Measurements from ENCODE around the gene WDR70.
"Not testable (repeated sequence)": the region's sequence is repeated elsewhere in the genome, so short reads cannot be mapped to it uniquely, and the experiment has no call there.

The WDR70 gene

DNA sequence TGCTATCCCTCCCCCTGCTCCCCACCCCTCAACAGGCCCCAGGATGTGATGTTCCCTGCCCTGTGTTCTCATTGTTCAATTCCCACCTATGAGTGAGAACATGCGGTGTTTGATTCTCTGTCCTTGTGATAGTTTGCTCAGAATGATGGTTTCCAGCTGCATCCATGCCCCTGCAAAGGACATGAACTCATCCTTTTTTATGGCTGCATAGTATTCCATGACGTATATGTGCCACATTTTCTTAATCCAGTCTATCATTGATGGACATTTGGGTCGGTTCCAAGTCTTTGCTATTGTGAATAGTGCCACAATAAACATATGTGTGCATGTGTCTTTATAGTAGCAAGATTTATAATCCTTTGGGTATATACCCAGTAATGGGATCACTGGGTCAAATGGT lies 214.2 kb downstream of the WDR70 start:
- H3K27ac ChIP-seq (ENCODE audit: low read depth in 2 of 2, low read length in 2 of 2); H3K36me3 ChIP-seq (ENCODE audit: control insufficient read depth in 2 of 2, insufficient read depth in 2 of 2, low read length in 2 of 2); H3K9ac ChIP-seq (ENCODE audit: low read depth in 1 of 2, low read length in 2 of 2); H3K4me1 ChIP-seq (ENCODE audit: control insufficient read depth in 2 of 2, insufficient read depth in 2 of 2, low read length in 2 of 2); H3K9me3 ChIP-seq (ENCODE audit: control insufficient read depth in 2 of 2, low read length in 2 of 2); H3K4me3 ChIP-seq (ENCODE audit: low read length in 2 of 2); H3K27me3 ChIP-seq (ENCODE audit: control insufficient read depth in 2 of 2, insufficient read depth in 2 of 2, low read length in 2 of 2): not testable (repeated sequence)

DNA sequence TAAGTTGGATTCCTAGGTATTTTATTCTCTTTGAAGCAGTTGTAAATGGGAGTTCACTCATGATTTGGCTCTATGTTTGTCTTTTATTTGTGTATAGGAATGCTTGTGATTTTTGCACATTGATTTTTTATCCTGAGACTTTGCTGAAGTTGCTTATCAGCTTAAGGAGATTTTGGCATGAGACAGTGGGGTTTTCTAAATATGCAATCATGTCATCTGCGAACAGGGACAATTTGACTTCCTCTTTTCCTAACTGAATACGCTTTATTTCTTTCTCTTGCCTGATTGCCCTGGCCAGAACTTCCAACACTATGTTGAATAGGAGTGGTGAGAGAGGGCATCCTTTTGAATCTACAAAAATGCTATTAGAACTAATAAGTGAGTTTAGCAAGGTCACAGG lies 215.7 kb downstream of the WDR70 start:
- not testable (repeated sequence) for H3K4me3 ChIP-seq (ENCODE audit: low read length in 2 of 2); H3K27ac ChIP-seq (ENCODE audit: low read depth in 2 of 2, low read length in 2 of 2); H3K27me3 ChIP-seq (ENCODE audit: control insufficient read depth in 2 of 2, insufficient read depth in 2 of 2, low read length in 2 of 2); H3K36me3 ChIP-seq (ENCODE audit: control insufficient read depth in 2 of 2, insufficient read depth in 2 of 2, low read length in 2 of 2); H3K4me1 ChIP-seq (ENCODE audit: control insufficient read depth in 2 of 2, insufficient read depth in 2 of 2, low read length in 2 of 2); H3K9ac ChIP-seq (ENCODE audit: low read depth in 1 of 2, low read length in 2 of 2); H3K9me3 ChIP-seq (ENCODE audit: control insufficient read depth in 2 of 2, low read length in 2 of 2)

DNA sequence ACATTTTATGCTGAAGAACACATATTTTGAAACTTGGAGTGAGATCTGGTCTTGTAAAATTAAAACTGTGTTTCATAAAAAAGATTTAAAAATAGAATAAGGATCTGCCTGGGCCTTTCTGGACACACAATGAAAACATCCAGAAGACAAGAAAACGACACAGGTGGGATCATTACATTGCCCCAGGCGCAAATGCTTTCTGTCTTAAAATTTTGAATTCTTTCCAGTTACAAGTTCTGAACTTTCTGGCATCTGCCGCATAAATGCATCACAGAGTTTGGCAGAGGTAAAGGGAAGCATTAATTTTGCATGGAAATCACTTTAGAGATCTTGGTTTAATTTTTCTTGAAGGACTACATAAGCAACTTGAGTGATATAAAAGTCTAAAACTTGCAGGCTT lies 219.6 kb downstream of the WDR70 start:
- Histone ChIP-seq H3K4me3 (ENCODE audit: low read length in 2 of 2) (no peak overlapping the region), H3K27ac (ENCODE audit: low read depth in 2 of 2, low read length in 2 of 2) (no peak overlapping the region), H3K27me3 (ENCODE audit: control insufficient read depth in 2 of 2, insufficient read depth in 2 of 2, low read length in 2 of 2) (no peaks in the 10 kb centered on the region), H3K9me3 (ENCODE audit: control insufficient read depth in 2 of 2, low read length in 2 of 2) (no peaks in the 10 kb centered on the region), H3K4me1 (ENCODE audit: control insufficient read depth in 2 of 2, insufficient read depth in 2 of 2, low read length in 2 of 2) (no peaks in the 10 kb centered on the region), H3K36me3 (ENCODE audit: control insufficient read depth in 2 of 2, insufficient read depth in 2 of 2, low read length in 2 of 2) (no peaks in the 10 kb centered on the region), H3K9ac (ENCODE audit: low read depth in 1 of 2, low read length in 2 of 2) (no peak overlapping the region)

DNA sequence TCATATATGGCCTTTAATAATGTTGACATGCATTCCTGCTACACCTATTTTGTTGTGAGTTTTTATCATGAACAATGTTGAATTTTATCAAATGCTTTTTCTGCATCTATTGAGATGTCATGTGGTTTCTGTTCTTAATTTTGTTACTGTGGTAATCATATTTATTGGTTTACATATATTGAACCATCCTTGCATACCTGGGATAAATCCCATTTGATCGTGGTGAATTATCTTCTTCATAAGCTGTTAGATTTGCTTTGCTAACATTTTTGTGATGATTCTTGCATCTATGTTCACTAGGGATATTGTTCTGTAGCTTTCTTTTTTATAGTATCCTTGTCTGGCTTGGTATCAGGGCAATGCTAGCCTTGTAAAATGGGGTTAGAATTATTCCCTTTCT lies 222.0 kb downstream of the WDR70 start:
- H3K9me3 ChIP-seq (ENCODE audit: control insufficient read depth in 2 of 2, low read length in 2 of 2) = no peaks in the 10 kb centered on the region
- no peak overlapping the region for H3K4me3 ChIP-seq (ENCODE audit: low read length in 2 of 2)
- H3K9ac ChIP-seq (ENCODE audit: low read depth in 1 of 2, low read length in 2 of 2) = no peak overlapping the region
- H3K27me3 ChIP-seq (ENCODE audit: control insufficient read depth in 2 of 2, insufficient read depth in 2 of 2, low read length in 2 of 2) = no peaks in the 10 kb centered on the region
- no peaks in the 10 kb centered on the region for H3K36me3 ChIP-seq (ENCODE audit: control insufficient read depth in 2 of 2, insufficient read depth in 2 of 2, low read length in 2 of 2)
- H3K27ac ChIP-seq (ENCODE audit: low read depth in 2 of 2, low read length in 2 of 2) = no peak overlapping the region
- no peaks in the 10 kb centered on the region for H3K4me1 ChIP-seq (ENCODE audit: control insufficient read depth in 2 of 2, insufficient read depth in 2 of 2, low read length in 2 of 2)

DNA sequence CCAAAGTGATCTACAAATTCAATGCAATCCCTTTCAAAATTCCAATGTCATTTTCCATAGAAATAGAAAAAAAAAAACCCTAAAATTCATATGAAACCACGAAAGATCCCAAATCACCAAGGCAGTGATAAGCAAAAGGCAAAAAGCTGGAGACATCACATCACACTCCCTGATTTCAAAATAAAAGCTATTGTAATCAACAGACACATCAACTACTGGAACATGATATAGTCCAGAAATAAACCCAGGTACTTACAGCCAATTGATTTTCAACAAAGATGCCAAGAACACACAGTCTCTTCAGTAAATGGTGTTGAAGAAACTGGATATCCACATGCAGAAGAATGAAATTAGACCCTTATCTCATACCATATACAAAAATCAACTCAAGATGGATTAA lies 224.0 kb downstream of the WDR70 start:
- no peaks in the 10 kb centered on the region for H3K27me3 ChIP-seq (ENCODE audit: control insufficient read depth in 2 of 2, insufficient read depth in 2 of 2, low read length in 2 of 2)
- no peaks in the 10 kb centered on the region for H3K4me1 ChIP-seq (ENCODE audit: control insufficient read depth in 2 of 2, insufficient read depth in 2 of 2, low read length in 2 of 2)
- H3K9ac ChIP-seq (ENCODE audit: low read depth in 1 of 2, low read length in 2 of 2) = no peak overlapping the region
- H3K27ac ChIP-seq (ENCODE audit: low read depth in 2 of 2, low read length in 2 of 2) = no peak overlapping the region
- no peaks in the 10 kb centered on the region for H3K9me3 ChIP-seq (ENCODE audit: control insufficient read depth in 2 of 2, low read length in 2 of 2)
- H3K4me3 ChIP-seq (ENCODE audit: low read length in 2 of 2) = no peak overlapping the region
- H3K36me3 ChIP-seq (ENCODE audit: control insufficient read depth in 2 of 2, insufficient read depth in 2 of 2, low read length in 2 of 2) = no peaks in the 10 kb centered on the region

DNA sequence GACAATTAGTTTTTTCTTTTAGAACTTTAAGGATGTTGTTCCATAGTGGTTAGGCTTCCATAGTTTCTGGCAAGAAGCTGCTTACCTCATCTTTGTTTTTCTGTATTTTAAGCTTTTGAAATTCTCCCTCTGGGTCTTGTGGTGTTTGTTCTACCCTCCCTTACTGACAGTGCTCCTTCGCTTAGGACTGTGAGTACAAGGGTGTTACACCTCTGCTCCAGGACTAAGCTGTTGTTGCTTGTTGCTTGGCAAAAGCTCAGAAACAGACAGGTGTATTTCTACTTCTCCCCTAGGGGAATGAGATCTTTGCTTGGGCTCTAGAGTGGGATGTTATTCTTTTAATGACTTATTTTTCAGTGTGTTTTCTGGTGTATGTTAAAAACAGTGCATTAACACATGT lies 225.2 kb downstream of the WDR70 start:
- H3K9me3 ChIP-seq (ENCODE audit: control insufficient read depth in 2 of 2, low read length in 2 of 2) = no peaks in the 10 kb centered on the region
- H3K4me1 ChIP-seq (ENCODE audit: control insufficient read depth in 2 of 2, insufficient read depth in 2 of 2, low read length in 2 of 2) = no peaks in the 10 kb centered on the region
- H3K36me3 ChIP-seq (ENCODE audit: control insufficient read depth in 2 of 2, insufficient read depth in 2 of 2, low read length in 2 of 2) = no peaks in the 10 kb centered on the region
- no peaks in the 10 kb centered on the region for H3K27me3 ChIP-seq (ENCODE audit: control insufficient read depth in 2 of 2, insufficient read depth in 2 of 2, low read length in 2 of 2)
- no peak overlapping the region for H3K4me3 ChIP-seq (ENCODE audit: low read length in 2 of 2)
- no peak overlapping the region for H3K27ac ChIP-seq (ENCODE audit: low read depth in 2 of 2, low read length in 2 of 2)
- H3K9ac ChIP-seq (ENCODE audit: low read depth in 1 of 2, low read length in 2 of 2) = no peak overlapping the region

DNA sequence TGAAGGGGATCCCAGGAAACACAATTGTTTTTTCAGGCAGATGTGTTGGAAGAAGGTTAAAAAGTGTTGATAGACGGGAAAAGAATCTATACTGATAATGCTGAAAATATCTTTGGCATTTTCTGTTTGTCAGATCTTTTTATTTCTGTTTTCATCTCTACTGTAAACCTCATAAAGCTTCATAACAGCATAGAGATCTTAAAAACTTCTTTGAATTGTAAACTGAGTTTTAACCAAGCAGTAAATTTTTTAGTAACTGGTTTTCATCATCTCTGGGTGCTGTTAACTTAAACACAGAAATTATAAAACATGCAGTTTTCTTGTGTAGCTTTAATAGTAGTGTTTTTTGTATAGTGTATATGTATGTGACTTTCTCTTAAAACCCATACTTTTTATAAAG lies 227.0 kb downstream of the WDR70 start:
- H3K4me1 ChIP-seq (ENCODE audit: control insufficient read depth in 2 of 2, insufficient read depth in 2 of 2, low read length in 2 of 2) = no peaks in the 10 kb centered on the region
- H3K27me3 ChIP-seq (ENCODE audit: control insufficient read depth in 2 of 2, insufficient read depth in 2 of 2, low read length in 2 of 2) = no peaks in the 10 kb centered on the region
- H3K27ac ChIP-seq (ENCODE audit: low read depth in 2 of 2, low read length in 2 of 2) = no peak overlapping the region
- no peaks in the 10 kb centered on the region for H3K9me3 ChIP-seq (ENCODE audit: control insufficient read depth in 2 of 2, low read length in 2 of 2)
- no peak overlapping the region for H3K9ac ChIP-seq (ENCODE audit: low read depth in 1 of 2, low read length in 2 of 2)
- H3K36me3 ChIP-seq (ENCODE audit: control insufficient read depth in 2 of 2, insufficient read depth in 2 of 2, low read length in 2 of 2) = no peaks in the 10 kb centered on the region
- H3K4me3 ChIP-seq (ENCODE audit: low read length in 2 of 2) = no peak overlapping the region

DNA sequence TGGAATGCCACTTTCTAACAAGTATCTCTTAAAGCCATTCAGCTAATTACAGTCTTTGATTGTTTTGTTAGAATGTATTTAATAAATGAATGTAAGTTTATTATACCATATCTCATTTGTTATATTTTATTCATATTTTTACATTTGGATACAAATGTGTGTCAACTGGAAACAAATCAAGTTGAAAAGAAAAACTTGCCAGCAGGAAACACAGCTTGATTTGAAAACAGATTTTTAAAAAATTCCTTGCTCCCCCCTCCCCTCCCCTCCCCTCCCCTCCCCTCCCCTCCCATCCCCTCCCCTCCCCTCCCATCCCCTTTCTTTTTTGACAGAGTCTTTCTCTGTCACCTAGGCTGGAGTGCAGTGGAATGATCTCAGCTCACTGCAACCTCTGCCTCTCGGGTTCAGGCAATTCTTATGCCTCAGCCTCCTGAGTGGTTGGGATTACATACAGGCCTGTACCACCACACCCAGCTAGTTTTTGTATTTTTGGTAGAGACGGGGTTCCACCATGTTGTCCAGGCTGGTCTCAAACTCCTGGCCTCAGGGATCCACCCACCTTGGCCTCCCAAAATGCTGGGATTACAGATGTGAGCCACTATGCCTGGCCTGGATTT lies 227.6 kb downstream of the WDR70 start:
- no peak overlapping the region for H3K27ac ChIP-seq (ENCODE audit: low read depth in 2 of 2, low read length in 2 of 2)
- H3K9me3 ChIP-seq (ENCODE audit: control insufficient read depth in 2 of 2, low read length in 2 of 2) = no peaks in the 10 kb centered on the region
- no peaks in the 10 kb centered on the region for H3K4me1 ChIP-seq (ENCODE audit: control insufficient read depth in 2 of 2, insufficient read depth in 2 of 2, low read length in 2 of 2)
- no peak overlapping the region for H3K4me3 ChIP-seq (ENCODE audit: low read length in 2 of 2)
- no peaks in the 10 kb centered on the region for H3K36me3 ChIP-seq (ENCODE audit: control insufficient read depth in 2 of 2, insufficient read depth in 2 of 2, low read length in 2 of 2)
- H3K9ac ChIP-seq (ENCODE audit: low read depth in 1 of 2, low read length in 2 of 2) = no peak overlapping the region
- H3K27me3 ChIP-seq (ENCODE audit: control insufficient read depth in 2 of 2, insufficient read depth in 2 of 2, low read length in 2 of 2) = no peaks in the 10 kb centered on the region

DNA sequence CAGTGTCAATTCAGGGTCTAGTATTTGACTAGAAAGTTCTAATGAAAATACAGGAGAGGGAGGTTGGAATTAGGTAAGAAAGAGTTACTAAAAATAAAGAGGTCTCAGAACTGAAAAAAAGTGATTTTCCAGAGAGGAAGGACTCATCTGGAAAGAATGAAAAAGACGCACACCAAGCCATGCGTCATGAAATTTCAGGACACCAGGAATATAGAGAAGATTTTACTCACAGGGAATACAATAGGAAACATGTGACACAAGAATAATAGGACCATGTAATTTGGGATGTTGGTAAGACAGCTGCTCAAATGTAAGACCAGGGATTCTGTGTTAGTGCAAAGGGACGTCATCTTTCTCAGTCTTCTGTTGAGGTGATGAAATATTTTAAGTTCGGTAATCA lies 236.1 kb downstream of the WDR70 start:
- no peak overlapping the region for H3K4me3 ChIP-seq (ENCODE audit: low read length in 2 of 2)
- no peaks in the 10 kb centered on the region for H3K36me3 ChIP-seq (ENCODE audit: control insufficient read depth in 2 of 2, insufficient read depth in 2 of 2, low read length in 2 of 2)
- H3K27me3 ChIP-seq (ENCODE audit: control insufficient read depth in 2 of 2, insufficient read depth in 2 of 2, low read length in 2 of 2) = no peaks in the 10 kb centered on the region
- H3K4me1 ChIP-seq (ENCODE audit: control insufficient read depth in 2 of 2, insufficient read depth in 2 of 2, low read length in 2 of 2) = no peaks in the 10 kb centered on the region
- no peaks in the 10 kb centered on the region for H3K9me3 ChIP-seq (ENCODE audit: control insufficient read depth in 2 of 2, low read length in 2 of 2)
- no peak overlapping the region for H3K27ac ChIP-seq (ENCODE audit: low read depth in 2 of 2, low read length in 2 of 2)
- H3K9ac ChIP-seq (ENCODE audit: low read depth in 1 of 2, low read length in 2 of 2) = no peak overlapping the region

DNA sequence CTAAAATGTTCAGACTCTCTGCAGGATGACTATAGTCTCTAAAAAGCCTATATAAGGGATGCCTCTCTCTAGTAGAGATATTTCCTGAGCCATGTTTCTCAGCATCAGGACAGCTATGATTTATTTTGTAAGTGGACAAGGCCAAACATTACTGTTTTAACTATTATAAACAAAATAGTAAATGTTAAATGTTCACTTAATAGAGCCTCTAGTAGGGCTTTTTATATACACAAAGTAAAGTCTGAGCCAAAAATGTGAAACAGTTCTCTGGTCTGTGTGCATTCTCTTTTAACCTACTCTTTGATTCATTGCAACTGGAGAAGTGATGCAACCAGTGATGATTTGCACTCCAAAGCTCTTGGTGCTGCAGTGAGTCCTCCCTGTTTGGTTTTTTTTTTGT lies 240.2 kb downstream of the WDR70 start:
- no peaks in the 10 kb centered on the region for H3K9me3 ChIP-seq (ENCODE audit: control insufficient read depth in 2 of 2, low read length in 2 of 2)
- H3K9ac ChIP-seq (ENCODE audit: low read depth in 1 of 2, low read length in 2 of 2) = no peak overlapping the region
- no peak overlapping the region for H3K27ac ChIP-seq (ENCODE audit: low read depth in 2 of 2, low read length in 2 of 2)
- no peaks in the 10 kb centered on the region for H3K27me3 ChIP-seq (ENCODE audit: control insufficient read depth in 2 of 2, insufficient read depth in 2 of 2, low read length in 2 of 2)
- no peak overlapping the region for H3K4me3 ChIP-seq (ENCODE audit: low read length in 2 of 2)
- no peaks in the 10 kb centered on the region for H3K4me1 ChIP-seq (ENCODE audit: control insufficient read depth in 2 of 2, insufficient read depth in 2 of 2, low read length in 2 of 2)
- no peaks in the 10 kb centered on the region for H3K36me3 ChIP-seq (ENCODE audit: control insufficient read depth in 2 of 2, insufficient read depth in 2 of 2, low read length in 2 of 2)

DNA sequence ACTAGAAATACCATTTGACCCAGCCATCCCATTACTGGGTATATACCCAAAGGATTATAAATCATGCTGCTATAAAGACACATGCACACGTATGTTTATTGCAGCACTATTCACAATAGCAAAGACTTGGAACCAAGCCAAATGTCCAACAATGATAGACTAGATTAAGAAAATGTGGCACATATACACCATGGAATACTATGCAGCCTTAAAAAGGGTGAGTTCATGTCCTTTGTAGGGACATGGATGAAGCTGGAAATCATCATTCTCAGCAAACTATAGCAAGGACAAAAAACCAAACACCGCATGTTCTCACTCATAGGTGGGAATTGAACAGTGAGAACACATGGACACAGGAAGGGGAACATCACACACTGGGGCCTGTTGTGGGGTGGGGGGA lies 243.2 kb downstream of the WDR70 start:
- not testable (repeated sequence) for H3K27me3 ChIP-seq (ENCODE audit: control insufficient read depth in 2 of 2, insufficient read depth in 2 of 2, low read length in 2 of 2); H3K4me3 ChIP-seq (ENCODE audit: low read length in 2 of 2); H3K9me3 ChIP-seq (ENCODE audit: control insufficient read depth in 2 of 2, low read length in 2 of 2); H3K36me3 ChIP-seq (ENCODE audit: control insufficient read depth in 2 of 2, insufficient read depth in 2 of 2, low read length in 2 of 2); H3K27ac ChIP-seq (ENCODE audit: low read depth in 2 of 2, low read length in 2 of 2); H3K4me1 ChIP-seq (ENCODE audit: control insufficient read depth in 2 of 2, insufficient read depth in 2 of 2, low read length in 2 of 2); H3K9ac ChIP-seq (ENCODE audit: low read depth in 1 of 2, low read length in 2 of 2)

Data from mucosa of rectum (tissue), 2 donors.